H1 (cell line): ENCODE measurements around the gene U2AF1L4. TPM values are rescaled to one million over a fixed set of nuclear protein-coding genes. Genes with fewer than 3 reads are reported as not detected.

Experiments
- ZNF274 ChIP-seq: IDR thresholded peaks from 2 replicates; pipeline ENCODE4 v1.7.0; 2012; ENCODE audit warnings: low read length, borderline replicate concordance; ENCODE audit errors: extremely low read depth
- polyA plus RNA-seq, 7 experiments: library from polyadenylated mRNA; depleted of rRNA in 3 of 7; stranded (reverse) in 5 of 7; unstranded in 2 of 7; fragments of >200 nt in 5 of 7; fragments of 200-250 nt in 2 of 7; gene quantifications; 1 replicate in 5 of 7; 2 replicates in 1 of 7; 4 replicates in 1 of 7; pipeline versions ENCODE4 v1.2.1 to v1.2.3, GENCODE V29; 2011 to 2013; ENCODE audit warnings: missing spikeins in 2 of 7, mixed read lengths in 2 of 7
- total RNA-seq: library from RNA; stranded (reverse); fragmentation: NEBNext Ultra II Directional; extraction: Animal tissue kit (Norgen Biotek cat#: 25700); gene quantifications from 2 replicates; pipeline ENCODE4 v1.2.1, GENCODE V29; 2021

The U2AF1L4 gene
- total and polyA plus RNA-seq, 2 of the 8 experiments (the other 6 are each of a cell fraction or from before 2014, with no cell fraction given) = 15.1 to 32.7 TPM

DNA sequence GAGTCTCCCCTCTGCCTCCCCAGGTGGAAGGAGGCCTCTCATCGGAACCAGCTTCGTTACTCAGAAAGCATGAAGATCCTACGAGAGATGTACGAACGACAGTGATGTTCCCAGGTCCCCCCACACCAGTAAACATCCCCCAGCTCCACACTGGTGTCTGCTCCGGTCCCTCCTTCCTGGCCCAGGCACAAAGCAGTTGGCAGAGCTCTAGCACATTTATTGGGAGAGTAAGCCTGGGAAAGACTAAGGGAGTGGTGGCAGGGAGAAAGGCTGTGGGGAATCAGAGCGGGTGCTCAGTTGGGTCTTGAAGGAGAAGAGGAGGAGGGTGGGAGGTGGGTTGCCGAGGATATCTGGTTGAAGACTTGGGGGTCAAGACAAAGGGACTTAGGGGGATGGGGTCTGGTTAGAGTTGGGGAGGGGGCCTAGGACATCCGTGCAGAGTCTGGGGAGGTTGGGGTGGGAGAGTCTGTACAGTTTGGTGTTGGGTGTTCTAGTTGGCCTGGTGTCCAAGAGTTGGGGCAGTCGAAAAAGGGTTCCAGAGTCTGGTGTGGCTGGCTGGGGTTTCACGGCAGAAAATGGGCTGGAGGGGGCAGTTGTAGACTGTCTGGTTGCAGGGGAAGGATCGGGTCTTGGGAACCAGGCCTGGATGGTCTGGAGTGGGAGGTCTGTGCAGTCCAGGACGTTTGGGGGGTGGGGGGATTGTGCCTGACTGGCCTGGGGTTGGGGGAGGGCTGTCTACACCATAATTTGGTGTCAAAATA is 9.3 kb upstream of the U2AF1L4 start (continued):
- TF ChIP-seq ZNF274 = no peak
- TF ChIP-seq, all 59 proteins: peak for 0
